ENCODE measurements around the gene FMC1.

FMC1 gene

GRCh38 chr7:139387594-139387993 is 46.5 kb downstream of the FMC1 start:
- no peak for DNase-seq

- no peak for DNase-seq
These were observed 48.0 kb downstream of the FMC1 start for GRCh38 chr7:139389091-139389490.

- DNase-seq, result no peak
These were observed 48.6 kb downstream of the FMC1 start for GRCh38 chr7:139389774-139390173.

GRCh38 chr7:139393621-139394211 is 52.6 kb downstream of the FMC1 start:
- DNase-seq, result no peak

- no peak for DNase-seq
These were observed 53.4 kb downstream of the FMC1 start for GRCh38 chr7:139394540-139394939.
